ENCODE measurements around the gene GRIK4.

GRCh38 chr11:120869097-120869496 is 357.5 kb downstream of the GRIK4 start:
- TF ChIP-seq CTCF (IDR thresholded peaks at IDR 0.05; ENCODE audit: low read depth, low read length, missing input control) (no peak), EGR1 (IDR thresholded peaks at IDR 0.05; ENCODE audit: low read depth in 2 of 2) (no peak)

Data from liver (tissue), 3 donors.